K562 (cell line): ENCODE data around the gene QARS1.

ENCODE experiments used
- CBX5 ChIP-seq: IDR thresholded peaks from 2 replicates; pipeline ENCODE4 v1.6.1; 2014; ENCODE audit warnings: low read depth, borderline replicate concordance
- NFYB ChIP-seq: IDR thresholded peaks from 2 replicates; pipeline ENCODE4 v1.6.1; 2011; ENCODE audit warnings: mild to moderate bottlenecking, moderate library complexity; ENCODE audit not compliant: insufficient read length; ENCODE audit errors: extremely low read depth
- POLR2A ChIP-seq: fragments of 450-650 bp; conservative IDR thresholded peaks from 2 replicates; pipeline ENCODE4 v1.6.1; 2016
- POLR2AphosphoS5 ChIP-seq: IDR thresholded peaks from 2 replicates; pipeline ENCODE4 v1.6.1; 2011; ENCODE audit warnings: mild to moderate bottlenecking, low read depth, low read length, moderate library complexity; ENCODE audit not compliant: control insufficient read depth, insufficient read depth
- SRF ChIP-seq, 2 experiments: fragments of 250-450, 450-650 bp in 1 of 2; sonication (Bioruptor Pico) in 1 of 2; sonication (generic) in 1 of 2; formaldehyde crosslinking; IDR thresholded peaks; 2 replicates each; pipeline versions ENCODE4 v1.5.0 to v1.5.1; 2020 to 2022; ENCODE audit warnings: mild to moderate bottlenecking in 1 of 2, missing genetic modification reagents in 1 of 2
- ZNF143 ChIP-seq: sonication (generic); formaldehyde crosslinking; IDR thresholded peaks from 2 replicates; pipeline ENCODE4 v1.9.0; 2022; ENCODE audit warnings: mild to moderate bottlenecking, missing genetic modification reagents
- TF ChIP-seq, protein P1 (sequence below), 2 experiments: fragments of 450-650 bp; formaldehyde crosslinking in 1 of 2; IDR thresholded peaks; 2 replicates each; pipeline versions ENCODE4 v1.4.0 to v1.6.1; 2014 to 2020; ENCODE audit warnings: mild to moderate bottlenecking in 2 of 2, borderline replicate concordance in 1 of 2, low read depth in 1 of 2
- TF ChIP-seq, protein P2 (sequence below), 2 experiments: fragments of 450-650 bp in 1 of 2; IDR thresholded peaks; 2 replicates each; pipeline ENCODE4 v1.6.1; 2011 to 2017; ENCODE audit warnings: low read depth in 2 of 2, antibody characterized with exemption in 1 of 2, borderline replicate concordance in 1 of 2, low read length in 1 of 2, mild to moderate bottlenecking in 1 of 2, mixed read lengths in 1 of 2; ENCODE audit not compliant: control insufficient read depth in 1 of 2
- TF ChIP-seq, protein P3 (sequence below), 2 experiments: IDR thresholded peaks; 2 replicates each; pipeline ENCODE4 v1.6.1; 2012; ENCODE audit warnings: improper control_type of control experiment in 2 of 2, low read depth in 2 of 2, low read length in 2 of 2, borderline replicate concordance in 1 of 2

DNA sequence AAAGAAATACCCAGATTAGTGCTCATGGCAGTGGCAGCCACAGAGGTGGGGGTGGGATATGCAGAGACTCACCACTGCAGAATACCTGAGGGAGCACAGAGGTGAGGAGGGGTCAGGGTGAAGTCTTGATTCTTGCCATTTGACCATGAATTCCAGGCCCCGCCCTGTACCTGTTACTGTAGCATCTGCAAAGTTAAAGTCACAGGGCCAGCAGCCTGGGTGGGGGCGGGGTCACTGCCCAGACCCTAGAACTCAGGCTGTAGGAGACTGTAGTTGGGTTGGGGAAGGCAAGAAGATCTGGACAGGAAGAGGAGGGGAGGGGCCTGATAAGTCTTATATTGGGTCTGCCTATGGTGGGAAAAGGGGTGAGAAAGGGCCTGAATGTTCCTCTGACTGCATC is 47.1 kb upstream of the QARS1 start:
- TF ChIP-seq, protein P1, sequence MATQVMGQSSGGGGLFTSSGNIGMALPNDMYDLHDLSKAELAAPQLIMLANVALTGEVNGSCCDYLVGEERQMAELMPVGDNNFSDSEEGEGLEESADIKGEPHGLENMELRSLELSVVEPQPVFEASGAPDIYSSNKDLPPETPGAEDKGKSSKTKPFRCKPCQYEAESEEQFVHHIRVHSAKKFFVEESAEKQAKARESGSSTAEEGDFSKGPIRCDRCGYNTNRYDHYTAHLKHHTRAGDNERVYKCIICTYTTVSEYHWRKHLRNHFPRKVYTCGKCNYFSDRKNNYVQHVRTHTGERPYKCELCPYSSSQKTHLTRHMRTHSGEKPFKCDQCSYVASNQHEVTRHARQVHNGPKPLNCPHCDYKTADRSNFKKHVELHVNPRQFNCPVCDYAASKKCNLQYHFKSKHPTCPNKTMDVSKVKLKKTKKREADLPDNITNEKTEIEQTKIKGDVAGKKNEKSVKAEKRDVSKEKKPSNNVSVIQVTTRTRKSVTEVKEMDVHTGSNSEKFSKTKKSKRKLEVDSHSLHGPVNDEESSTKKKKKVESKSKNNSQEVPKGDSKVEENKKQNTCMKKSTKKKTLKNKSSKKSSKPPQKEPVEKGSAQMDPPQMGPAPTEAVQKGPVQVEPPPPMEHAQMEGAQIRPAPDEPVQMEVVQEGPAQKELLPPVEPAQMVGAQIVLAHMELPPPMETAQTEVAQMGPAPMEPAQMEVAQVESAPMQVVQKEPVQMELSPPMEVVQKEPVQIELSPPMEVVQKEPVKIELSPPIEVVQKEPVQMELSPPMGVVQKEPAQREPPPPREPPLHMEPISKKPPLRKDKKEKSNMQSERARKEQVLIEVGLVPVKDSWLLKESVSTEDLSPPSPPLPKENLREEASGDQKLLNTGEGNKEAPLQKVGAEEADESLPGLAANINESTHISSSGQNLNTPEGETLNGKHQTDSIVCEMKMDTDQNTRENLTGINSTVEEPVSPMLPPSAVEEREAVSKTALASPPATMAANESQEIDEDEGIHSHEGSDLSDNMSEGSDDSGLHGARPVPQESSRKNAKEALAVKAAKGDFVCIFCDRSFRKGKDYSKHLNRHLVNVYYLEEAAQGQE (IDR thresholded peaks at IDR 0.05; ENCODE audit: borderline replicate concordance) = no peak
- TF ChIP-seq, protein P1 (CRISPR knock-in tag; IDR thresholded peaks at IDR 0.05; ENCODE audit: low read depth) = no peak
- TF ChIP-seq SRF (CRISPR knock-in tag; IDR thresholded peaks at IDR 0.05) (no peak), POLR2AphosphoS5 (no peak), NFYB (no peak), POLR2A (no peak), CBX5 (no peak), ZNF143 (CRISPR knock-in tag) (no peak)
- TF ChIP-seq, protein P2, sequence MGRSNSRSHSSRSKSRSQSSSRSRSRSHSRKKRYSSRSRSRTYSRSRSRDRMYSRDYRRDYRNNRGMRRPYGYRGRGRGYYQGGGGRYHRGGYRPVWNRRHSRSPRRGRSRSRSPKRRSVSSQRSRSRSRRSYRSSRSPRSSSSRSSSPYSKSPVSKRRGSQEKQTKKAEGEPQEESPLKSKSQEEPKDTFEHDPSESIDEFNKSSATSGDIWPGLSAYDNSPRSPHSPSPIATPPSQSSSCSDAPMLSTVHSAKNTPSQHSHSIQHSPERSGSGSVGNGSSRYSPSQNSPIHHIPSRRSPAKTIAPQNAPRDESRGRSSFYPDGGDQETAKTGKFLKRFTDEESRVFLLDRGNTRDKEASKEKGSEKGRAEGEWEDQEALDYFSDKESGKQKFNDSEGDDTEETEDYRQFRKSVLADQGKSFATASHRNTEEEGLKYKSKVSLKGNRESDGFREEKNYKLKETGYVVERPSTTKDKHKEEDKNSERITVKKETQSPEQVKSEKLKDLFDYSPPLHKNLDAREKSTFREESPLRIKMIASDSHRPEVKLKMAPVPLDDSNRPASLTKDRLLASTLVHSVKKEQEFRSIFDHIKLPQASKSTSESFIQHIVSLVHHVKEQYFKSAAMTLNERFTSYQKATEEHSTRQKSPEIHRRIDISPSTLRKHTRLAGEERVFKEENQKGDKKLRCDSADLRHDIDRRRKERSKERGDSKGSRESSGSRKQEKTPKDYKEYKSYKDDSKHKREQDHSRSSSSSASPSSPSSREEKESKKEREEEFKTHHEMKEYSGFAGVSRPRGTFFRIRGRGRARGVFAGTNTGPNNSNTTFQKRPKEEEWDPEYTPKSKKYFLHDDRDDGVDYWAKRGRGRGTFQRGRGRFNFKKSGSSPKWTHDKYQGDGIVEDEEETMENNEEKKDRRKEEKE (IDR thresholded peaks at IDR 0.05; ENCODE audit: borderline replicate concordance in 1 of 2, control insufficient read depth in 1 of 2, low read depth in 2 of 2, low read length in 1 of 2) = no peak
- TF ChIP-seq, protein P3, sequence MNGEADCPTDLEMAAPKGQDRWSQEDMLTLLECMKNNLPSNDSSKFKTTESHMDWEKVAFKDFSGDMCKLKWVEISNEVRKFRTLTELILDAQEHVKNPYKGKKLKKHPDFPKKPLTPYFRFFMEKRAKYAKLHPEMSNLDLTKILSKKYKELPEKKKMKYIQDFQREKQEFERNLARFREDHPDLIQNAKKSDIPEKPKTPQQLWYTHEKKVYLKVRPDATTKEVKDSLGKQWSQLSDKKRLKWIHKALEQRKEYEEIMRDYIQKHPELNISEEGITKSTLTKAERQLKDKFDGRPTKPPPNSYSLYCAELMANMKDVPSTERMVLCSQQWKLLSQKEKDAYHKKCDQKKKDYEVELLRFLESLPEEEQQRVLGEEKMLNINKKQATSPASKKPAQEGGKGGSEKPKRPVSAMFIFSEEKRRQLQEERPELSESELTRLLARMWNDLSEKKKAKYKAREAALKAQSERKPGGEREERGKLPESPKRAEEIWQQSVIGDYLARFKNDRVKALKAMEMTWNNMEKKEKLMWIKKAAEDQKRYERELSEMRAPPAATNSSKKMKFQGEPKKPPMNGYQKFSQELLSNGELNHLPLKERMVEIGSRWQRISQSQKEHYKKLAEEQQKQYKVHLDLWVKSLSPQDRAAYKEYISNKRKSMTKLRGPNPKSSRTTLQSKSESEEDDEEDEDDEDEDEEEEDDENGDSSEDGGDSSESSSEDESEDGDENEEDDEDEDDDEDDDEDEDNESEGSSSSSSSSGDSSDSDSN (IDR thresholded peaks at IDR 0.05; ENCODE audit: borderline replicate concordance in 1 of 2, low read depth in 2 of 2, low read length in 2 of 2) = no peak
